SK-N-MC (cell line): Measurements from ENCODE around the gene SF3A2.

ENCODE experiments used
- EZH2 ChIP-seq: fragments of 200-600 bp; sonication (generic); IDR thresholded peaks from one replicate; pipeline ENCODE4 v1.6.1; 2017; ENCODE audit warnings: antibody characterized with exemption
- FOXP2 ChIP-seq: optimal IDR thresholded peaks from 2 replicates; pipeline ENCODE3; 2011; ENCODE audit warnings: mild to moderate bottlenecking, moderate library complexity; ENCODE audit not compliant: insufficient read depth; ENCODE audit errors: extremely low read length, control extremely low read depth
- POLR2AphosphoS5 ChIP-seq: IDR thresholded peaks from 2 replicates; pipeline ENCODE4 v1.6.1; 2012; ENCODE audit warnings: mild to moderate bottlenecking, low read depth, low read length, borderline replicate concordance

- TF ChIP-seq POLR2AphosphoS5 (no peak), EZH2 (no peak), FOXP2 (no peak)
Measured at GRCh38 chr19:2268861-2269243, 32.2 kb downstream of the SF3A2 start.
